Measurements from ENCODE around the gene TOPBP1. TPM values are rescaled to one million over a fixed set of nuclear protein-coding genes. Genes with fewer than 3 reads are reported as not detected.

Gene TOPBP1
- total and polyA plus RNA-seq, 4 donors = 27.5 to 49.0 (median 38.6) TPM

- Histone ChIP-seq H3K4me1 (ENCODE audit: control insufficient read depth, insufficient read depth, low read length) (no peaks in the 10 kb centered on the region), H3K9me3 (ENCODE audit: control insufficient read depth, insufficient read depth, low read length) (no peaks in the 10 kb centered on the region), H3K36me3 (ENCODE audit: control insufficient read depth, insufficient read depth, low read length) (peaks cover 4% of the 10 kb centered on the region), H3K27me3 (ENCODE audit: control insufficient read depth, insufficient read depth, low read length) (no peaks in the 10 kb centered on the region), H3K4me3 (ENCODE audit: low read depth, low read length) (peak overlapping the region; percentile 82), H3K27ac (ENCODE audit: low read depth, low read length) (peak overlapping the region; percentile 94)
- DNase-seq (ENCODE audit: low read depth in 4 of 6, low spot score in 6 of 6) = no peak
- 14% methylated on average over 2 of the region's 4 CpGs for WGBS (ENCODE audit: insufficient coverage)
These were observed 86.7 kb downstream of the TOPBP1 start for GRCh38 chr3:133575086-133575485.

- peak in 5 of 6 donors; percentile 33 to 80 (median 45) for DNase-seq (ENCODE audit: low read depth in 4 of 6, low spot score in 6 of 6)
- Histone ChIP-seq H3K9me3 (ENCODE audit: control insufficient read depth, insufficient read depth, low read length) (no peaks in the 10 kb centered on the region), H3K27me3 (ENCODE audit: control insufficient read depth, insufficient read depth, low read length) (no peaks in the 10 kb centered on the region), H3K27ac (ENCODE audit: low read depth, low read length) (peak overlapping the region; percentile 94), H3K4me1 (ENCODE audit: control insufficient read depth, insufficient read depth, low read length) (no peaks in the 10 kb centered on the region), H3K4me3 (ENCODE audit: low read depth, low read length) (peak overlapping the region; percentile 82), H3K36me3 (ENCODE audit: control insufficient read depth, insufficient read depth, low read length) (peaks cover 4% of the 10 kb centered on the region)
- WGBS (ENCODE audit: insufficient coverage) = 0% methylated on average over 54 of the region's 54 CpGs
These were observed 87.4 kb downstream of the TOPBP1 start for GRCh38 chr3:133574260-133574881.

- 0% methylated on average over 81 of the region's 81 CpGs for WGBS (ENCODE audit: insufficient coverage)
- Histone ChIP-seq H3K9me3 (ENCODE audit: control insufficient read depth, insufficient read depth, low read length) (no peaks in the 10 kb centered on the region), H3K27ac (ENCODE audit: low read depth, low read length) (peak within 1 kb of the TSS; percentile 94), H3K27me3 (ENCODE audit: control insufficient read depth, insufficient read depth, low read length) (no peaks in the 10 kb centered on the region), H3K4me1 (ENCODE audit: control insufficient read depth, insufficient read depth, low read length) (no peaks in the 10 kb centered on the region), H3K36me3 (ENCODE audit: control insufficient read depth, insufficient read depth, low read length) (peaks cover 4% of the 10 kb centered on the region), H3K4me3 (ENCODE audit: low read depth, low read length) (peak within 1 kb of the TSS; percentile 82)
- DNase-seq (ENCODE audit: low read depth in 4 of 6, low spot score in 6 of 6) = no peak
These were observed 88.0 kb downstream of the TOPBP1 start, which contains the start of gene CDV3 for GRCh38 chr3:133573629-133574194. Gene CDV3, plus strand, starts transcription at chr3:133573686. Its CDS starts 359 bp downstream, at chr3:133574045.

- H3K27ac ChIP-seq (ENCODE audit: low read depth, low read length) = peak overlapping the region; percentile 92
- H3K36me3 ChIP-seq (ENCODE audit: control insufficient read depth, insufficient read depth, low read length) = peaks cover 4% of the 10 kb centered on the region
- H3K9me3 ChIP-seq (ENCODE audit: control insufficient read depth, insufficient read depth, low read length) = no peaks in the 10 kb centered on the region
- no peaks in the 10 kb centered on the region for H3K4me1 ChIP-seq (ENCODE audit: control insufficient read depth, insufficient read depth, low read length)
- no peaks in the 10 kb centered on the region for H3K27me3 ChIP-seq (ENCODE audit: control insufficient read depth, insufficient read depth, low read length)
- DNase-seq (ENCODE audit: low read depth in 4 of 6, low spot score in 6 of 6) = peak; percentile 98 to 100 (median 100)
- under 1% methylated on average over 33 of the region's 33 CpGs for WGBS (ENCODE audit: insufficient coverage)
- H3K4me3 ChIP-seq (ENCODE audit: low read depth, low read length) = peak overlapping the region; percentile 48
These were observed 88.6 kb downstream of the TOPBP1 start for GRCh38 chr3:133573054-133573628.

GRCh38 chr3:133572158-133573053 lies 89.3 kb downstream of the TOPBP1 start:
- 96% methylated on average over 8 of the region's 19 CpGs for WGBS (ENCODE audit: insufficient coverage)
- H3K9me3 ChIP-seq (ENCODE audit: control insufficient read depth, insufficient read depth, low read length) = no peaks in the 10 kb centered on the region
- peak overlapping the region; percentile 82 for H3K27ac ChIP-seq (ENCODE audit: low read depth, low read length)
- no peak for DNase-seq (ENCODE audit: low read depth in 4 of 6, low spot score in 6 of 6)
- no peaks in the 10 kb centered on the region for H3K36me3 ChIP-seq (ENCODE audit: control insufficient read depth, insufficient read depth, low read length)
- H3K27me3 ChIP-seq (ENCODE audit: control insufficient read depth, insufficient read depth, low read length) = no peaks in the 10 kb centered on the region
- peak overlapping the region; percentile 41 for H3K4me3 ChIP-seq (ENCODE audit: low read depth, low read length)
- no peaks in the 10 kb centered on the region for H3K4me1 ChIP-seq (ENCODE audit: control insufficient read depth, insufficient read depth, low read length)

GRCh38 chr3:133570937-133571320 lies 90.8 kb downstream of the TOPBP1 start:
- Histone ChIP-seq H3K27me3 (ENCODE audit: control insufficient read depth, insufficient read depth, low read length) (no peaks in the 10 kb centered on the region), H3K9me3 (ENCODE audit: control insufficient read depth, insufficient read depth, low read length) (no peaks in the 10 kb centered on the region), H3K36me3 (ENCODE audit: control insufficient read depth, insufficient read depth, low read length) (no peaks in the 10 kb centered on the region), H3K4me3 (ENCODE audit: low read depth, low read length) (no peak overlapping the region), H3K27ac (ENCODE audit: low read depth, low read length) (no peak overlapping the region), H3K4me1 (ENCODE audit: control insufficient read depth, insufficient read depth, low read length) (no peaks in the 10 kb centered on the region)
- DNase-seq (ENCODE audit: low read depth in 4 of 6, low spot score in 6 of 6) = no peak
- 80% methylated on average over 1 of the region's 2 CpGs for WGBS (ENCODE audit: insufficient coverage)

GRCh38 chr3:133570139-133570936 lies 91.4 kb downstream of the TOPBP1 start:
- peak in 1 of 6 donors; percentile 35 for DNase-seq (ENCODE audit: low read depth in 4 of 6, low spot score in 6 of 6)
- no peak overlapping the region for H3K27ac ChIP-seq (ENCODE audit: low read depth, low read length)

GRCh38 chr3:133568294-133569014 lies 93.3 kb downstream of the TOPBP1 start:
- DNase-seq (ENCODE audit: low read depth in 4 of 6, low spot score in 6 of 6) = no peak
- no peak overlapping the region for H3K27ac ChIP-seq (ENCODE audit: low read depth, low read length)
- H3K4me3 ChIP-seq (ENCODE audit: low read depth, low read length) = no peak overlapping the region
- 71% methylated on average over 6 of the region's 8 CpGs for WGBS (ENCODE audit: insufficient coverage)
- H3K36me3 ChIP-seq (ENCODE audit: control insufficient read depth, insufficient read depth, low read length) = no peaks in the 10 kb centered on the region
- H3K27me3 ChIP-seq (ENCODE audit: control insufficient read depth, insufficient read depth, low read length) = no peaks in the 10 kb centered on the region
- no peaks in the 10 kb centered on the region for H3K9me3 ChIP-seq (ENCODE audit: control insufficient read depth, insufficient read depth, low read length)
- H3K4me1 ChIP-seq (ENCODE audit: control insufficient read depth, insufficient read depth, low read length) = no peaks in the 10 kb centered on the region

More at GRCh38 chr3:133570139-133570936, 91.4 kb downstream of the TOPBP1 start:
- Histone ChIP-seq H3K27me3 (ENCODE audit: control insufficient read depth, insufficient read depth, low read length) (no peaks in the 10 kb centered on the region), H3K36me3 (ENCODE audit: control insufficient read depth, insufficient read depth, low read length) (no peaks in the 10 kb centered on the region), H3K4me3 (ENCODE audit: low read depth, low read length) (no peak overlapping the region), H3K4me1 (ENCODE audit: control insufficient read depth, insufficient read depth, low read length) (no peaks in the 10 kb centered on the region), H3K9me3 (ENCODE audit: control insufficient read depth, insufficient read depth, low read length) (no peaks in the 10 kb centered on the region)
- 84% methylated on average over 5 of the region's 5 CpGs for WGBS (ENCODE audit: insufficient coverage)

All from spinal cord (tissue), 10 donors.